ENCODE results near the gene LRRC27. TPM values are rescaled to one million over a fixed set of nuclear protein-coding genes. Genes with fewer than 3 reads are reported as not detected.

Gene LRRC27
- total RNA-seq, 4 donors from 2014 or later = 1.5 to 5.3 (median 2.4) TPM

DNA sequence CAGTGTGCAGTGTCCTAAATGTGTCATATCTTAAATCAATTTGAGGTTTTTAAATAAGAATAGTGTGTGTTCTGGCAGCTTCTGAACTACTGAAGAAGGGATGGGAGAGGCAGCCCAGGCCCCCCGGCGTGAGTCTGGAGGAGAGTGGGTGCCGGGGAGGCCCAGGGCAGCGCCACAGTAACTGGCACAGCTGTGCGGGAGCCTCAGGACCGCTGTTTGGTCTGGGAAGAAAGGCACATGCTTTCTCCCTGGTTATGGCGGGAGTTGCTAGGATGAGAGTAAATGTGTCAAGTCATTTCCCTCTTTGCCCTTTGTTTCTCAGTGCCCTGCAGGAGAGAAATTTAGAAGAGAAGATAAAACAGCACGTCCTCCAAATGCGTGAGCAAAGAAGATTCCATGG, 33.1 kb downstream of the LRRC27 start:
- no peak overlapping the region for H3K27ac ChIP-seq
- H3K4me3 ChIP-seq = no peak overlapping the region
- TF ChIP-seq POLR2A (IDR thresholded peaks at IDR 0.05) = no peak
- TF ChIP-seq, protein P1, sequence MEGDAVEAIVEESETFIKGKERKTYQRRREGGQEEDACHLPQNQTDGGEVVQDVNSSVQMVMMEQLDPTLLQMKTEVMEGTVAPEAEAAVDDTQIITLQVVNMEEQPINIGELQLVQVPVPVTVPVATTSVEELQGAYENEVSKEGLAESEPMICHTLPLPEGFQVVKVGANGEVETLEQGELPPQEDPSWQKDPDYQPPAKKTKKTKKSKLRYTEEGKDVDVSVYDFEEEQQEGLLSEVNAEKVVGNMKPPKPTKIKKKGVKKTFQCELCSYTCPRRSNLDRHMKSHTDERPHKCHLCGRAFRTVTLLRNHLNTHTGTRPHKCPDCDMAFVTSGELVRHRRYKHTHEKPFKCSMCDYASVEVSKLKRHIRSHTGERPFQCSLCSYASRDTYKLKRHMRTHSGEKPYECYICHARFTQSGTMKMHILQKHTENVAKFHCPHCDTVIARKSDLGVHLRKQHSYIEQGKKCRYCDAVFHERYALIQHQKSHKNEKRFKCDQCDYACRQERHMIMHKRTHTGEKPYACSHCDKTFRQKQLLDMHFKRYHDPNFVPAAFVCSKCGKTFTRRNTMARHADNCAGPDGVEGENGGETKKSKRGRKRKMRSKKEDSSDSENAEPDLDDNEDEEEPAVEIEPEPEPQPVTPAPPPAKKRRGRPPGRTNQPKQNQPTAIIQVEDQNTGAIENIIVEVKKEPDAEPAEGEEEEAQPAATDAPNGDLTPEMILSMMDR (IDR thresholded peaks at IDR 0.05) = no peak
- WGBS, 2 donors = 74 to 86% methylated on average over 9 of the region's 9 CpGs
- H3K27me3 ChIP-seq = no peaks in the 10 kb centered on the region
- intact Hi-C loops (cut with DNase I) = no loop called here
- no peak for DNase-seq
- H3K9me3 ChIP-seq = no peaks in the 10 kb centered on the region
- peaks cover 2 to 38% (median 4%) of the 10 kb centered on the region in 3 donors for H3K36me3 ChIP-seq
- H3K4me1 ChIP-seq = no peaks in the 10 kb centered on the region

DNA sequence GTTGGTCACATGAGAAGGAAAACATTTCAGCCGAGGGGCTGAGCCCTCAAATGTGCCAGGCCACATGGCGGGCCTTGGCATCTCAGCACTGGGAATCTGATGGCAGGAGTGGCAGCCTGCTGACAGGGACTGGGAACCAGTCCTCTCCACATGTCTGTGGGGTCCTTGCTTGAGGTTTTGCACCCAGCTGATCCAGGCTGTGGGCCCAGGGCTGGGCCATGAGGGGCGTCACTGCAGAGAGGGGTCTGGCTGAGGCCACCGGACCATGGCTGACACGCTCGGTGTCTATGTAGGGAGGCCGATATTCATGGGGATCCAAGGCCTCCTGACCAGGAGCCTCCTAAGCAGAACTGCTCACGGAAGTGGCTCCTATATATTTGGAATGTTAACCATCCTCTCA, 34.0 kb downstream of the LRRC27 start:
- Histone ChIP-seq H3K27ac (no peak overlapping the region), H3K27me3 (no peaks in the 10 kb centered on the region), H3K36me3 (peaks cover 2 to 38% (median 4%) of the 10 kb centered on the region in 3 donors), H3K9me3 (no peaks in the 10 kb centered on the region), H3K4me3 (no peak overlapping the region), H3K4me1 (no peaks in the 10 kb centered on the region)
- DNase-seq = no peak
- no peak for TF ChIP-seq POLR2A (IDR thresholded peaks at IDR 0.05)
- TF ChIP-seq, protein P1 (IDR thresholded peaks at IDR 0.05) = no peak
- 93 to 98% methylated on average over 6 to 7 of the region's 8 CpGs for WGBS, 2 donors
- intact Hi-C loops (cut with DNase I) = no loop called here

DNA sequence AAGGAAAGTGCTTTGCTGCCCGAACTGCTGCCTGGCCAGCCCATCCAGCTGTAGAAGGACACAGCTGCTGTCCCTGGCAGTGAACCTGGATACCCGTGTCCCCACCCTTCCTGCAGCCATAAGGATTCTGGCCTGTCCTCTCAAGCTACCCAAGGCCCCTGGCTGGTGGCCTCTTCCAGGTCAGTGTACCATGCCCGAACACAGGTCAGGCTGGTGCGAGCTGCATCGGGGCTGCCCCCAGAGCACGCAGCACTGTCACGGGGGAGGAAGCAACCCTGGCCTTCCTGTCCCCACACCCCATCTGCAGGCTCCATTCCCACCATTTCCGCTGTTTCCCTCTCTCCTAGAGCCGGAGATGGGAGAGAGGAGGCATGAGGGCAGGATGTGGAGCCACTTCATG, 34.5 kb downstream of the LRRC27 start:
- no peak for DNase-seq
- 33 to 86% methylated on average over 1 to 5 of the region's 9 CpGs for WGBS, 2 donors
- H3K27me3 ChIP-seq = no peaks in the 10 kb centered on the region
- H3K27ac ChIP-seq = no peak overlapping the region
- H3K36me3 ChIP-seq = peaks cover 2 to 37% (median 4%) of the 10 kb centered on the region in 3 donors
- no peaks in the 10 kb centered on the region for H3K4me1 ChIP-seq
- H3K9me3 ChIP-seq = no peaks in the 10 kb centered on the region
- no peak overlapping the region for H3K4me3 ChIP-seq
- intact Hi-C loops (cut with DNase I) = no loop called here
- TF ChIP-seq, protein P1 (IDR thresholded peaks at IDR 0.05) = no peak
- TF ChIP-seq POLR2A (IDR thresholded peaks at IDR 0.05) = no peak

DNA sequence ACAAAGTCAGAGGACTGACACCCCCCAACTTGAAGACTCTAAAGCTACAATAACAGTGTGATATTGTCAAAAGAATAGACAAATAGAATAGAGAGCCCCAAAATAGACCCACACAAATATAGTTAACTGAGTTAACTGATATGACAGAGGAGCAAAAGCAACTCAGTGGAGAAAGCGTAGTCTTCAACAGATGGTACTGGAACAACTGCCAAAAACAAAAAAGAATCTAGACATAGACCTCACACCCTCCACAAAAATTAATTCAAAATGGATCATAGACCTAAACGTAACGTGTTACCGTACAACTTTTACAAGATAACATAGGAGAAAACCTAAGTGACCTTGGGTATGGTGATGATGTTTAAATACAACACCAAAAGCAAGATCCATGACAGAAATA, 36.4 kb downstream of the LRRC27 start:
- intact Hi-C loops (cut with DNase I) = no loop called here
- no peak overlapping the region for H3K27ac ChIP-seq
- WGBS, 2 donors = 90 to 93% methylated on average over 4 of the region's 4 CpGs
- H3K9me3 ChIP-seq = no peaks in the 10 kb centered on the region
- no peaks in the 10 kb centered on the region for H3K4me1 ChIP-seq
- H3K4me3 ChIP-seq = no peak overlapping the region
- no peaks in the 10 kb centered on the region for H3K27me3 ChIP-seq
- no peak for TF ChIP-seq POLR2A (IDR thresholded peaks at IDR 0.05)
- no peak for DNase-seq
- peaks cover 2 to 25% (median 4%) of the 10 kb centered on the region in 3 donors for H3K36me3 ChIP-seq

DNA sequence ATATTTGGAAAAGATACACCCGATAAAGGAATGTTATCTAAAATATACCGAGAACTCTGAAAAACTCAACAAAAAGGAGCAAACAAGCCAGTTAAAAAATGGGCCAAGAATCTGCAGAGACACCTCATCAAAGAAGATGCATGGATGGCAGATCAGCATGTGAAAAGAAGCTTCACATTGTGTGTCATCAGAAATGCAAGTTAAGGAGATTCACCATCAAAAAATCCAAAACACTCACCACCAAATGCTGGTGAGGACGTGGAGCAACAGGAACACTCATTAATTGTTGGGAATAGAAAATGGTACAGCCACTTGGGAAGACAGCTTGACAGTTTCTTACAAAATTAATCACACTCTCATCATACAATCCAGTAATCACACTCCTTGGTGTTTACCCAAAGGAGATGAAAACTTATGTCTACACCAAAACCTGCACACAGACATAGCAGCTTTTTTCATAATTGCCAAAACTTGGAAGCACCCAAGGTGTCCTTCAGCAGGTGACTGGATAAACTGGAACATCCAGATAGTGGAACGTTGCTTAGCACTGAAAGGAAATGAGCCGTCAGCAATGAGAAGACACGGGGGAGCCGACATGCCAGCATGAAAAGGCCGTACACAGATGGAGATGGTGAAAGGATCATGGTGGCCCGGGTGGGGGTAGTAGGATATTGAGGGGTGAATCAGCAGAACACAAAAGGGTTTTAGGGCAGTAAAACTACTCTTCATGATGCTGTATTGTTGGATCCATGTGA, 37.1 kb downstream of the LRRC27 start:
- no peak for TF ChIP-seq POLR2A (IDR thresholded peaks at IDR 0.05)
- TF ChIP-seq, protein P1 (IDR thresholded peaks at IDR 0.05) = no peak
- no peak overlapping the region for H3K4me3 ChIP-seq
- no peaks in the 10 kb centered on the region for H3K27me3 ChIP-seq
- DNase-seq = no peak
- no peaks in the 10 kb centered on the region for H3K4me1 ChIP-seq
- H3K9me3 ChIP-seq = no peaks in the 10 kb centered on the region
- no peak overlapping the region for H3K27ac ChIP-seq
- H3K36me3 ChIP-seq = peaks cover 2 to 22% (median 4%) of the 10 kb centered on the region in 3 donors
- intact Hi-C loops (cut with DNase I) = no loop called here
- 69 to 73% methylated on average over 9 of the region's 9 CpGs for WGBS, 2 donors

Data from esophagus squamous epithelium (tissue), 5 donors.